Lung (tissue), 16 donors: ENCODE results near the gene PIGV. TPM values are rescaled to one million over a fixed set of nuclear protein-coding genes. Genes with fewer than 3 reads are reported as not detected.

Source experiments
- ATAC-seq: fragments of 200-7000 bp; cut with Tn5 transposase; one replicate; pipeline ENCODE4 v1.9.1; 2020; ENCODE audit warnings: moderate number of reproducible peaks; ENCODE audit not compliant: insufficient read depth, low FRiP score
- DNase-seq, 3 donors: peaks; one replicate each; pipeline ENCODE4 v3.0.0-alpha.2; 2013 to 2017
- H3K27ac ChIP-seq, 2 donors: one replicate each; pipeline ENCODE4 v1.5.1; 2013; ENCODE audit warnings: mild to moderate bottlenecking in 2 of 2, moderate library complexity in 2 of 2, control low read depth in 1 of 2, inconsistent platforms in 1 of 2, low read depth in 1 of 2, low read length in 1 of 2
- H3K27me3 ChIP-seq, 3 donors: one replicate each; pipeline ENCODE4 v1.5.1; 2013; ENCODE audit warnings: low read length in 2 of 3; ENCODE audit not compliant: control insufficient read depth in 3 of 3, insufficient read depth in 3 of 3
- H3K36me3 ChIP-seq, 4 donors: one replicate each; pipeline ENCODE4 v1.5.1; 2013; ENCODE audit warnings: low read length in 4 of 4, mild to moderate bottlenecking in 1 of 4, moderate library complexity in 1 of 4; ENCODE audit not compliant: control insufficient read depth in 4 of 4, insufficient read depth in 4 of 4
- H3K4me1 ChIP-seq, 5 donors: one replicate each; pipeline ENCODE4 v1.5.1; 2013; ENCODE audit warnings: low read length in 5 of 5, mild to moderate bottlenecking in 2 of 5, moderate library complexity in 1 of 5; ENCODE audit not compliant: control insufficient read depth in 5 of 5, insufficient read depth in 5 of 5
- H3K4me3 ChIP-seq: one replicate; pipeline ENCODE4 v1.5.1; 2013; ENCODE audit warnings: mild to moderate bottlenecking, control low read depth, moderate library complexity
- H3K9ac ChIP-seq, 2 donors: one replicate each; pipeline ENCODE4 v1.5.1; 2013; ENCODE audit warnings: low read length in 2 of 2, control low read depth in 1 of 2; ENCODE audit not compliant: insufficient read depth in 1 of 2
- H3K9me3 ChIP-seq, 4 donors: one replicate each; pipeline ENCODE4 v1.5.1; 2013; ENCODE audit warnings: low read length in 3 of 4, mild to moderate bottlenecking in 1 of 4, moderate library complexity in 1 of 4; ENCODE audit not compliant: control insufficient read depth in 4 of 4, insufficient read depth in 3 of 4
- CTCF ChIP-seq: IDR thresholded peaks from 2 replicates; pipeline ENCODE4 v1.5.1; 2012; ENCODE audit warnings: mild to moderate bottlenecking; ENCODE audit errors: control extremely low read depth, extremely low read depth
- WGBS, 2 donors: extraction: QIAGEN DNeasy Blood & Tissue Kit; methylation state at CpG; one replicate each; pipeline ENCODE4 v1.1.7; 2013; 5-methylcytosine and 5-hydroxymethylcytosine counted together
- long read RNA-seq, 5 donors: transcript quantifications; one replicate each; lab custom pipeline, GENCODE V29; 2026
- polyA plus RNA-seq, 2 donors: library from polyadenylated mRNA; stranded (reverse); fragments of 200-250 nt; gene quantifications; one replicate each; pipeline ENCODE4 v1.2.1, GENCODE V29; 2013
- total RNA-seq, 2 donors: library from RNA; depleted of rRNA in 1 of 2; stranded (reverse); fragments of >200 nt in 1 of 2; gene quantifications; one replicate each; pipeline ENCODE4 v1.2.1, GENCODE V29; 2014 to 2021
- donor health status: control.
- donor health status: control.
- donor health status: Bipolar disorder and iron deficiency.
- donor health status: healthy.
- donor health status: DM: yes; HTN: yes; CAD: no.

The PIGV gene
- total RNA-seq (10 to 100 TPM; 14.3 TPM), polyA plus RNA-seq (10 to 100 TPM in 1 of 2 donors, 1 to 10 TPM in 1; 6.8 to 11.8 TPM)
- long read RNA-seq, donor 1, partial matches to known transcripts, result 0 of 4 reads
- long read RNA-seq, donor 1, other reads (novel, unspliced or antisense), result 0 of 4 reads
- long read RNA-seq, donor 2, partial matches to known transcripts, result 0 of 1 reads
- long read RNA-seq, donor 2, other reads (novel, unspliced or antisense), result 0 of 1 reads
- long read RNA-seq, donor 3, partial matches to known transcripts, result 0 of 1 reads
- long read RNA-seq, donor 3, other reads (novel, unspliced or antisense), result 0 of 1 reads
- long read RNA-seq, donor 4, result 0 reads
- long read RNA-seq, donor 5, partial matches to known transcripts, result 0 of 2 reads
- long read RNA-seq, donor 5, other reads (novel, unspliced or antisense), result 0 of 2 reads

- Histone ChIP-seq H3K9me3 (no peaks in the 10 kb centered on the region), H3K27me3 (no peaks in the 10 kb centered on the region), H3K4me3 (peak within 1 kb of the TSS; percentile 72), H3K4me1 (peaks cover 16 to 45% (median 34%) of the 10 kb centered on the region in 5 donors), H3K27ac (peak within 1 kb of the TSS; percentile 96 to 97), H3K9ac (peak within 1 kb of the TSS; percentile 89 to 95), H3K36me3 (peaks cover 0 to 8% (median 1%) of the 10 kb centered on the region in 4 donors)
- 0 to 1% methylated on average over 54 to 63 of the region's 63 CpGs for WGBS, 2 donors
- DNase-seq (peak; percentile 93 to 95 (median 94)), ATAC-seq (peak; percentile 88)
- TF ChIP-seq CTCF, result no peak
Measured at GRCh38 chr1:26787706-26788514, at the start of gene PIGV. PIGV (plus strand) TSS chr1:26787950; CDS start chr1:26790816, 2,866 bp downstream.

GRCh38 chr1:26739329-26739914 is 48.3 kb upstream of the PIGV start:
- Histone ChIP-seq H3K9me3 (no peaks in the 10 kb centered on the region), H3K9ac (no peak overlapping the region), H3K27ac (no peak overlapping the region), H3K36me3 (peaks cover 13 to 43% (median 24%) of the 10 kb centered on the region in 4 donors), H3K27me3 (no peaks in the 10 kb centered on the region), H3K4me3 (no peak overlapping the region), H3K4me1 (peaks cover 0 to 22% (median 3%) of the 10 kb centered on the region in 5 donors)
- no peak for TF ChIP-seq CTCF
- ATAC-seq (no peak), DNase-seq (no peak)
- 61 to 71% methylated on average over 4 of the region's 4 CpGs for WGBS, 2 donors

GRCh38 chr1:26740023-26740634 is 47.6 kb upstream of the PIGV start:
- Histone ChIP-seq H3K36me3 (peaks cover 10 to 41% (median 26%) of the 10 kb centered on the region in 4 donors), H3K4me1 (peaks cover 0 to 26% (median 3%) of the 10 kb centered on the region in 5 donors)
- DNase-seq, result no peak

More at GRCh38 chr1:26740023-26740634, 47.6 kb upstream of the PIGV start:
- H3K9me3 ChIP-seq, result no peaks in the 10 kb centered on the region
- TF ChIP-seq CTCF, result no peak
- H3K27ac ChIP-seq, result no peak overlapping the region
- WGBS, 2 donors, result 89 to 92% methylated on average over 3 of the region's 3 CpGs
- no peak overlapping the region for H3K4me3 ChIP-seq
- no peak for ATAC-seq
- H3K9ac ChIP-seq, result no peak overlapping the region
- H3K27me3 ChIP-seq, result no peaks in the 10 kb centered on the region
